ENCODE data around the gene B3GALT6.

- TF ChIP-seq EZH2 (IDR thresholded peaks at IDR 0.05; ENCODE audit: insufficient read depth, poor library complexity, severe bottlenecking): no peak
- no peak for TF ChIP-seq EZH2phosphoT487 (IDR thresholded peaks at IDR 0.05; ENCODE audit: insufficient read depth, low read depth)
Measured at GRCh38 chr1:1233567-1233892, 1.5 kb downstream of the B3GALT6 start.
